HepG2 (cell line): ENCODE measurements around the gene CLIC3. TPM values are rescaled to one million over a fixed set of nuclear protein-coding genes. Genes with fewer than 3 reads are reported as not detected.

Experiments used
- ATAC-seq: fragments of 200-7000 bp; cut with Tn5 transposase; 3 replicates; pipeline ENCODE4 v1.9.1; 2020; ENCODE audit warnings: mild to moderate bottlenecking, moderate library complexity
- BruUV-seq: library from RNA; stranded (reverse); fragments of 400-500 nt; replicated peaks from 2 replicates; lab custom pipeline; 2021; lab: Mats Ljungman, UMichigan
- CTCF ChIA-PET: fragments of 300-600 bp; formaldehyde crosslinking; extraction: SDS; loops from one replicate; lab custom pipeline; 2021; ENCODE audit warnings: low total read pairs, inconsistent platforms, low intra/inter-chr PET ratio; lab: Yijun Ruan, JAX
- POLR2A ChIA-PET: fragments of 350-600 bp; sonication (Branson Sonifier 250); formaldehyde crosslinking; loops from one replicate; lab custom pipeline; 2020; ENCODE audit warnings: antibody characterized with exemption, inconsistent platforms; lab: Yijun Ruan, JAX
- DNase-seq: peaks from one replicate; pipeline ENCODE4 v3.0.0-alpha.2; 2015; ENCODE audit warnings: low spot score
- FAIRE-seq: peaks from 3 replicates; lab custom pipeline; 2011; peaks lifted over from hg19 to GRCh38; lab: Jason Lieb, UNC
- H2AFZ ChIP-seq: one replicate; pipeline ENCODE4 v1.6.1; 2011; ENCODE audit warnings: low read length, inconsistent platforms
- H3K27ac ChIP-seq: fragments of 300-600 bp; 3 replicates; pipeline ENCODE4 v1.8.0; 2011; ENCODE audit warnings: mixed run types, mild to moderate bottlenecking, mixed read lengths, low read length, inconsistent platforms; ENCODE audit not compliant: insufficient read depth; ENCODE audit errors: extremely low read length
- H3K27me3 ChIP-seq, 2 experiments: fragments of 200-600 bp in 1 of 2; 2 replicates in 1 of 2; 3 replicates in 1 of 2; pipeline versions ENCODE4 v1.6.0 to v1.8.0; 2011; ENCODE audit warnings: low read length in 2 of 2, mild to moderate bottlenecking in 2 of 2, moderate library complexity in 2 of 2, inconsistent platforms in 1 of 2; ENCODE audit not compliant: insufficient read depth in 2 of 2, control insufficient read depth in 1 of 2
- H3K36me3 ChIP-seq, 2 experiments: fragments of 200-600 bp in 1 of 2; replicated peaks in 1 of 2; 2 replicates in 1 of 2; 3 replicates in 1 of 2; pipeline versions ENCODE4 v1.5.1 to v1.8.0; 2011; ENCODE audit warnings: low read length in 2 of 2, inconsistent platforms in 1 of 2; ENCODE audit not compliant: insufficient read depth in 2 of 2, control insufficient read depth in 1 of 2
- H3K4me1 ChIP-seq: 2 replicates; pipeline ENCODE4 v1.5.1; 2012; ENCODE audit warnings: low read length, inconsistent platforms; ENCODE audit not compliant: insufficient read depth
- H3K4me2 ChIP-seq: 2 replicates; pipeline ENCODE4 v1.6.0; 2011; ENCODE audit warnings: low read depth, low read length, inconsistent platforms
- H3K4me3 ChIP-seq, 3 experiments: fragments of 200-600 bp in 1 of 3; sonication (generic), shearing (Covaris generic) in 1 of 3; replicated peaks in 1 of 3; 2 replicates each; pipeline ENCODE4 v1.5.1; 2011 to 2016; ENCODE audit warnings: low read length in 3 of 3, inconsistent platforms in 2 of 3, low read depth in 2 of 3, mild to moderate bottlenecking in 2 of 3, control low read depth in 1 of 3, mixed read lengths in 1 of 3; ENCODE audit not compliant: insufficient read depth in 1 of 3
- H3K79me2 ChIP-seq: one replicate; pipeline ENCODE4 v1.6.1; 2011; ENCODE audit warnings: low read length, inconsistent platforms; ENCODE audit not compliant: insufficient read depth
- H3K9ac ChIP-seq: 2 replicates; pipeline ENCODE4 v1.6.0; 2011; ENCODE audit warnings: mild to moderate bottlenecking, low read depth, low read length, inconsistent platforms; ENCODE audit not compliant: insufficient read depth
- H3K9me3 ChIP-seq: 2 replicates; pipeline ENCODE4 v1.5.1; 2012; ENCODE audit warnings: mild to moderate bottlenecking, low read length
- H4K20me1 ChIP-seq: 2 replicates; pipeline ENCODE4 v1.6.0; 2011; ENCODE audit warnings: inconsistent platforms, mild to moderate bottlenecking, low read length, moderate library complexity; ENCODE audit not compliant: insufficient read depth
- HOXA3 ChIP-seq: sonication (generic); formaldehyde crosslinking; IDR thresholded peaks from 2 replicates; pipeline ENCODE4 v1.5.0; 2020; ENCODE audit warnings: missing genetic modification reagents
- RBFOX2 ChIP-seq: fragments of 200-400 bp; formaldehyde crosslinking; IDR thresholded peaks from 2 replicates; pipeline ENCODE4 v1.6.1; 2017; ENCODE audit warnings: low read depth, mild to moderate bottlenecking, low read length
- ZNF296 ChIP-seq: sonication (generic); formaldehyde crosslinking; conservative IDR thresholded peaks from 2 replicates; pipeline ENCODE4 v1.5.0; 2020; ENCODE audit warnings: mild to moderate bottlenecking, missing genetic modification reagents
- WGBS: methylation state at CpG from one replicate; pipeline ENCODE4 v1.1.6; 2017; ENCODE audit warnings: low lambda C conversion rate; 5-methylcytosine and 5-hydroxymethylcytosine counted together
- in situ Hi-C: cut with HindIII; loops from 2 replicates; pipeline ENCODE4 v1.10.0; 2017; ENCODE audit warnings: low pct_unique_long_range_greater_than_20kb; ENCODE audit not compliant: extremely low pct_ligation_motif_present
- intact Hi-C: fragments of 100-400 bp; cut with micrococcal nuclease; formaldehyde crosslinking; loops from one replicate; pipeline ENCODE4 v1.10.0; 2022; ENCODE audit not compliant: unreplicated experiment
- polyA plus RNA-seq, 8 experiments: library from polyadenylated mRNA; depleted of rRNA in 3 of 8; stranded (reverse) in 7 of 8; unstranded in 1 of 8; fragments of >200 nt; fragmentation: Illumina TruSeq in 4 of 8; extraction: Trizol in 4 of 8; gene quantifications; 2 replicates each; pipeline versions ENCODE4 v1.2.1 to v1.2.3, GENCODE V29; 2011 to 2016; ENCODE audit warnings: low read depth in 4 of 8, missing spikeins in 1 of 8, mixed read lengths in 1 of 8; ENCODE audit not compliant: insufficient read depth in 1 of 8
- total RNA-seq, 5 experiments: library from RNA; depleted of rRNA; stranded (reverse); fragments of >200 nt; fragmentation: Illumina TruSeq; extraction: Trizol; gene quantifications; 2 replicates each; pipeline ENCODE4 v1.2.3, GENCODE V29; 2016; ENCODE audit warnings: low read depth in 1 of 5
- TF ChIP-seq, protein P1 (sequence below): sonication (generic); formaldehyde crosslinking; IDR thresholded peaks from 2 replicates; pipeline ENCODE4 v1.4.0; 2020; ENCODE audit warnings: missing genetic modification reagents

CLIC3 gene
- total and polyA plus RNA-seq, 2 of the 13 experiments (the other 11 are each of a cell fraction or from before 2014, with no cell fraction given) = 0.51 to 1.5 TPM

DNA sequence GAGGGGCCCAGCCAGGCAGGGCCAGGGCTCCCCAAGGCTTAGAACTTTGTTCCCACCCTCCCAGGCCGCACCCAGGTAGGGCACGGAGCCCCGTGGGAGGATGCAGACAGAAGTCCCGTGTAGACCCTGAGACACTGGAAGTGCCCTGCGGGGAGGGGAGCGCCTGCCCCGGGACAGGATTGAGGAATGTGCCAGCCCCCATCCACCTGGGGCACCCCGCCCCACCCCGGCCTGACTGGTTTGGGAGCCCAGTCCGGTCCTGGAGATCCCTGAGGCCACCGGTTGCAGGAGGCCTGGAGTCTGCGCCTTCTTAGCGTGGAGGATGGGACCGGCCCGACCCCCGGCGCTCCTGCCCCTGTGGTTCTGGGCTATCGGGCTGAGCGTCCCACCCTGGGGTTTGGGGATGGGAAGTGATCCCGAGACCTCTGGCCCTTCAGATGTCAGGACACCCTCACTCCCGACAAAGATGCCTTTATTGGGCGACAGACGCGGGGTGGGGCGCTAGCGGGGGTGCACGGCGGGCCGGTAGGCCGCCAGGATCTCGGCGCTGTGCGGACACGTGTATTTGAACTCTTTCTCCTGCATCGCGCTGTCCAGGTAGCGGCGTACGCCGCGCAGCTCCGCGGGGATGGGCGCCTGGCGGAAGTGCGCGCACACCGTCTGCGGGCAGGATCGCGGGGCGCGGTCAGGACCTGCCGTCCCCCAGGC lies 2.0 kb downstream of the CLIC3 start:
- H2AFZ ChIP-seq = no peak overlapping the region
- H3K9ac ChIP-seq = no peak overlapping the region
- TF ChIP-seq, protein P1, sequence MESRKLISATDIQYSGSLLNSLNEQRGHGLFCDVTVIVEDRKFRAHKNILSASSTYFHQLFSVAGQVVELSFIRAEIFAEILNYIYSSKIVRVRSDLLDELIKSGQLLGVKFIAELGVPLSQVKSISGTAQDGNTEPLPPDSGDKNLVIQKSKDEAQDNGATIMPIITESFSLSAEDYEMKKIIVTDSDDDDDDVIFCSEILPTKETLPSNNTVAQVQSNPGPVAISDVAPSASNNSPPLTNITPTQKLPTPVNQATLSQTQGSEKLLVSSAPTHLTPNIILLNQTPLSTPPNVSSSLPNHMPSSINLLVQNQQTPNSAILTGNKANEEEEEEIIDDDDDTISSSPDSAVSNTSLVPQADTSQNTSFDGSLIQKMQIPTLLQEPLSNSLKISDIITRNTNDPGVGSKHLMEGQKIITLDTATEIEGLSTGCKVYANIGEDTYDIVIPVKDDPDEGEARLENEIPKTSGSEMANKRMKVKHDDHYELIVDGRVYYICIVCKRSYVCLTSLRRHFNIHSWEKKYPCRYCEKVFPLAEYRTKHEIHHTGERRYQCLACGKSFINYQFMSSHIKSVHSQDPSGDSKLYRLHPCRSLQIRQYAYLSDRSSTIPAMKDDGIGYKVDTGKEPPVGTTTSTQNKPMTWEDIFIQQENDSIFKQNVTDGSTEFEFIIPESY (CRISPR knock-in tag) = 0 out of 2 replicates have a peak, but pooled peaks have one; percentile 30
- TF ChIP-seq RBFOX2 (0 out of 2 replicates have a peak, but pooled peaks have one; percentile 7), ZNF296 (CRISPR knock-in tag) (no peak), HOXA3 (CRISPR knock-in tag) (peak; percentile 61)
- FAIRE-seq (no peak), DNase-seq (no peak), ATAC-seq (no peak)
- H3K27me3 ChIP-seq = no peaks in the 10 kb centered on the region
- no peak overlapping the region for H3K4me2 ChIP-seq
- H3K4me1 ChIP-seq = peaks cover 70% of the 10 kb centered on the region
- intact Hi-C loops (no loop called here), in situ Hi-C loops (no loop called here)
- no peaks in the 10 kb centered on the region for H3K9me3 ChIP-seq
- 97% methylated on average over 41 of the region's 54 CpGs for WGBS
- no peaks in the 10 kb centered on the region for H4K20me1 ChIP-seq
- BruUV-seq = no TSS peak
- CTCF ChIA-PET = no interaction called here
- no peak overlapping the region for H3K27ac ChIP-seq
- no peak overlapping the region for H3K4me3 ChIP-seq
- POLR2A ChIA-PET = interaction anchor here (2.7 kb wide), 1 partner anchor 7 kb away, joined by 22 read pairs; no protein-coding TSS in a partner anchor
- H3K36me3 ChIP-seq = no peaks in the 10 kb centered on the region
- peaks cover 5% of the 10 kb centered on the region for H3K79me2 ChIP-seq
